ENCODE data around the gene SEMA6D. TPM values are rescaled to one million over a fixed set of nuclear protein-coding genes. Genes with fewer than 3 reads are reported as not detected.

The SEMA6D gene
- total and polyA plus RNA-seq, 2 donors (not counting 3 experiments of a cell fraction or from before 2014, with no cell fraction given) = 16.3 to 22.5 TPM

DNA sequence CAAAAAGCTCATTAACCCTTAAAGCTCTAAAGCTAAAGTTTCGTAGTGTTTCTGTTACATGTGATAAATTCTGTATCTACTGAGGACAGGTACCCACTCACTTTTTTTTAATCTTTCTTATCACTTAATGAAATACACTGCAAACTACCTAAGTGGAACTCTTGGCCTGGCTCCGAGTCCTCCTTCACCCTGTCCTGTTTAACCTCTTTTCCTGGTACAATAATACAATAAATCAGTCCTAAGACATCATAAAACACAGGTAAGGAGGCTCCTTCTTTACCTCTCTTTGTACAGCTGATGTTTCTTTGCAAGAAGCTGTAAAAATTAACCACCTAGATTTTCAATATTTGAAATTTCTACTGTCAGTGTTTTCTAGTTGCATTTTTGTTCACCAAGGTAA, 15.8 kb downstream of the SEMA6D start:
- FAIRE-seq = no peak
- intact Hi-C loops (cut with micrococcal nuclease) (no loop called here), dilution Hi-C loops (cut with MboI; ENCODE audit: extremely low pct_ligation_motif_present, low sequenced_read_pairs) (no loop called here)
- DNase-seq (ENCODE audit: low read depth, low spot score) = no peak
- no peaks in the 10 kb centered on the region for H3K27me3 ChIP-seq (ENCODE audit: control insufficient read depth in 2 of 2, insufficient read depth in 2 of 2, low read length in 2 of 2)
- no peaks in the 10 kb centered on the region for H3K4me1 ChIP-seq (ENCODE audit: control insufficient read depth, extremely low read depth, insufficient read depth, low read length)
- H3K9me1 ChIP-seq (replicated peaks; ENCODE audit: control insufficient read depth, extremely low read depth, insufficient read depth, low read length) = no peaks in the 10 kb centered on the region
- H3K4me3 ChIP-seq (replicated peaks in 1 of 3; ENCODE audit: insufficient read depth in 1 of 3, low read depth in 1 of 3, low read length in 3 of 3) = no peak overlapping the region
- POLR2A ChIA-PET = no interaction called here
- no peaks in the 10 kb centered on the region for H3K9me3 ChIP-seq (replicated peaks; ENCODE audit: control insufficient read depth, insufficient read depth, low read length)
- no peak overlapping the region for H3K4me2 ChIP-seq (ENCODE audit: insufficient read depth, low read length)
- CTCF ChIA-PET = no interaction called here
- H3K36me3 ChIP-seq (ENCODE audit: control insufficient read depth in 2 of 2, extremely low read depth in 1 of 2, insufficient read depth in 2 of 2, low read length in 2 of 2) = no peaks in the 10 kb centered on the region
- TF ChIP-seq POLR2AphosphoS5 (IDR thresholded peaks at IDR 0.05; ENCODE audit: insufficient read depth, low read depth, low read length) = no peak
- no peak for TF ChIP-seq EZH2 (IDR thresholded peaks at IDR 0.05; ENCODE audit: borderline replicate concordance, low read depth, low read length, severe bottlenecking)
- no peak for TF ChIP-seq FOS (IDR thresholded peaks at IDR 0.05; ENCODE audit: borderline replicate concordance, insufficient read depth, low read length)
- TF ChIP-seq GATA2 (IDR thresholded peaks at IDR 0.05; ENCODE audit: insufficient read depth, insufficient read length, low read depth, low read length) = no peak
- no peak overlapping the region for H3K9ac ChIP-seq (replicated peaks; ENCODE audit: extremely low read depth, insufficient read depth, low read length)
- H3K79me2 ChIP-seq (ENCODE audit: control insufficient read depth, insufficient read depth, low read length) = peaks cover 3% of the 10 kb centered on the region
- no TSS peak for BruUV-seq (replicated peaks)
- no peak overlapping the region for H2AFZ ChIP-seq (ENCODE audit: low read depth, low read length)
- H3K27ac ChIP-seq (ENCODE audit: insufficient read depth, low read depth, low read length) = no peak overlapping the region
- H4K20me1 ChIP-seq (replicated peaks; ENCODE audit: control insufficient read depth, extremely low read depth, insufficient read depth, low read length) = no peaks in the 10 kb centered on the region

DNA sequence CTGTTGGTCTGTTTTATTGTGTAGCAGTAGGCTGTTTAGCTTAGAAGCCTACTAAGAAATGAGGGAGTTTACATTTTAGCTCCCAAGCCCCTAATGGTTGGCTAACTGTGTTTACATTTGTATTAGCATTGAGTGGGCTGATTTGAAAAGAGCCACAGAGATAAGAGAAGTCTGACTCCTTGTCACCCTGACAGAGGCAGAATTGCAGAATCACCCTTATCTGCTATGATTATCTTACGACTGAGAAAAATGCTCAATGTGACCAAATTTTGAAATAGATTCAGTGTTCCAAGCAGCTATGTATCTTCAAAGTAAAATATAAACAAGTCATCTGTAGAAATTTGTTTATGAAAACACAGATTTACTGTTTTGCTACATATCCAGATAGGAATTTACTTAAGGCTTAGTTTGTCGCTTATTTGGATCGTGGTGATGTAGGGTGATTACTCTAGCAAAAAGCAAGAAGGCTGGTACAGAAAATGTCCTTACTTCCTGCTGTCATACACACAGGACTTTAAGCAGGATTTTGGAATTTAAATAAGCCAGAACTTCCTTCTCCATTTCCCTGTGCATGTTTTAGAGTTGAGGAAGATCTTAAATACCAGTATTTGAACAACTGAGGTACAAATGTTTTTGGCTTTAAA, 19.0 kb downstream of the SEMA6D start:
- no TSS peak for BruUV-seq (replicated peaks)
- Histone ChIP-seq H4K20me1 (replicated peaks; ENCODE audit: control insufficient read depth, extremely low read depth, insufficient read depth, low read length) (no peaks in the 10 kb centered on the region), H3K9me3 (replicated peaks; ENCODE audit: control insufficient read depth, insufficient read depth, low read length) (no peaks in the 10 kb centered on the region), H3K27ac (ENCODE audit: insufficient read depth, low read depth, low read length) (no peak overlapping the region), H3K27me3 (ENCODE audit: control insufficient read depth in 2 of 2, insufficient read depth in 2 of 2, low read length in 2 of 2) (no peaks in the 10 kb centered on the region), H3K36me3 (ENCODE audit: control insufficient read depth in 2 of 2, extremely low read depth in 1 of 2, insufficient read depth in 2 of 2, low read length in 2 of 2) (no peaks in the 10 kb centered on the region), H3K4me2 (ENCODE audit: insufficient read depth, low read length) (no peak overlapping the region), H2AFZ (ENCODE audit: low read depth, low read length) (no peak overlapping the region), H3K79me2 (ENCODE audit: control insufficient read depth, insufficient read depth, low read length) (peaks cover 3% of the 10 kb centered on the region), H3K9ac (replicated peaks; ENCODE audit: extremely low read depth, insufficient read depth, low read length) (no peak overlapping the region), H3K4me3 (replicated peaks in 1 of 3; ENCODE audit: insufficient read depth in 1 of 3, low read depth in 1 of 3, low read length in 3 of 3) (no peak overlapping the region), H3K9me1 (replicated peaks; ENCODE audit: control insufficient read depth, extremely low read depth, insufficient read depth, low read length) (no peaks in the 10 kb centered on the region), H3K4me1 (ENCODE audit: control insufficient read depth, extremely low read depth, insufficient read depth, low read length) (no peaks in the 10 kb centered on the region)
- DNase-seq (ENCODE audit: low read depth, low spot score) = no peak
- dilution Hi-C loops (cut with MboI; ENCODE audit: extremely low pct_ligation_motif_present, low sequenced_read_pairs) (no loop called here), intact Hi-C loops (cut with micrococcal nuclease) (no loop called here)
- TF ChIP-seq JUN (IDR thresholded peaks at IDR 0.05; ENCODE audit: borderline replicate concordance, insufficient read depth, insufficient read length, low read depth) = no peak
- TF ChIP-seq, protein P1, sequence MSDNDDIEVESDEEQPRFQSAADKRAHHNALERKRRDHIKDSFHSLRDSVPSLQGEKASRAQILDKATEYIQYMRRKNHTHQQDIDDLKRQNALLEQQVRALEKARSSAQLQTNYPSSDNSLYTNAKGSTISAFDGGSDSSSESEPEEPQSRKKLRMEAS (IDR thresholded peaks at IDR 0.05; ENCODE audit: insufficient read depth, insufficient read length) = no peak
- TF ChIP-seq EZH2 (IDR thresholded peaks at IDR 0.05; ENCODE audit: borderline replicate concordance, low read depth, low read length, severe bottlenecking) = no peak
- no peak for TF ChIP-seq FOS (IDR thresholded peaks at IDR 0.05; ENCODE audit: borderline replicate concordance, insufficient read depth, low read length)
- no peak for TF ChIP-seq POLR2AphosphoS5 (IDR thresholded peaks at IDR 0.05; ENCODE audit: insufficient read depth, low read depth, low read length)
- no peak for TF ChIP-seq GATA2 (IDR thresholded peaks at IDR 0.05; ENCODE audit: insufficient read depth, insufficient read length, low read depth, low read length)
- TF ChIP-seq, protein P2, sequence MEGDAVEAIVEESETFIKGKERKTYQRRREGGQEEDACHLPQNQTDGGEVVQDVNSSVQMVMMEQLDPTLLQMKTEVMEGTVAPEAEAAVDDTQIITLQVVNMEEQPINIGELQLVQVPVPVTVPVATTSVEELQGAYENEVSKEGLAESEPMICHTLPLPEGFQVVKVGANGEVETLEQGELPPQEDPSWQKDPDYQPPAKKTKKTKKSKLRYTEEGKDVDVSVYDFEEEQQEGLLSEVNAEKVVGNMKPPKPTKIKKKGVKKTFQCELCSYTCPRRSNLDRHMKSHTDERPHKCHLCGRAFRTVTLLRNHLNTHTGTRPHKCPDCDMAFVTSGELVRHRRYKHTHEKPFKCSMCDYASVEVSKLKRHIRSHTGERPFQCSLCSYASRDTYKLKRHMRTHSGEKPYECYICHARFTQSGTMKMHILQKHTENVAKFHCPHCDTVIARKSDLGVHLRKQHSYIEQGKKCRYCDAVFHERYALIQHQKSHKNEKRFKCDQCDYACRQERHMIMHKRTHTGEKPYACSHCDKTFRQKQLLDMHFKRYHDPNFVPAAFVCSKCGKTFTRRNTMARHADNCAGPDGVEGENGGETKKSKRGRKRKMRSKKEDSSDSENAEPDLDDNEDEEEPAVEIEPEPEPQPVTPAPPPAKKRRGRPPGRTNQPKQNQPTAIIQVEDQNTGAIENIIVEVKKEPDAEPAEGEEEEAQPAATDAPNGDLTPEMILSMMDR (IDR thresholded peaks at IDR 0.05; ENCODE audit: extremely low read depth in 1 of 2, insufficient read depth in 1 of 2, low read depth in 1 of 2, low read length in 2 of 2) = no peak
- TF ChIP-seq MYC (IDR thresholded peaks at IDR 0.05; ENCODE audit: low read depth, low read length) = no peak
- no peak for TF ChIP-seq POLR2A (IDR thresholded peaks at IDR 0.05; ENCODE audit: low read depth, low read length)
- no peak for FAIRE-seq
- POLR2A ChIA-PET = no interaction called here
- CTCF ChIA-PET = interaction anchor here (1.0 to 1.3 kb wide), 4 partner anchors 10 to 265 kb away, joined by 3 to 4 read pairs (median 4); partner anchors contain the start of gene SEMA6D

Measured in endothelial cell of umbilical vein (primary cell).